GM12891 (cell line): ENCODE results near the gene AHDC1.

Experiments used
- PAX5 ChIP-seq: IDR thresholded peaks from 2 replicates; pipeline ENCODE4 v1.6.1; 2011; ENCODE audit warnings: low read length, moderate library complexity, mild to moderate bottlenecking; ENCODE audit not compliant: insufficient read depth, severe bottlenecking
- POLR2A ChIP-seq: IDR thresholded peaks from 2 replicates; pipeline ENCODE4 v1.6.1; 2011; ENCODE audit warnings: low read depth, low read length, control low read depth
- POLR2AphosphoS5 ChIP-seq: IDR thresholded peaks from 2 replicates; pipeline ENCODE4 v1.6.1; 2011; ENCODE audit warnings: low read depth, low read length, control low read depth
- TAF1 ChIP-seq: IDR thresholded peaks from 2 replicates; pipeline ENCODE4 v1.6.1; 2011; ENCODE audit warnings: low read depth, low read length, control low read depth

DNA sequence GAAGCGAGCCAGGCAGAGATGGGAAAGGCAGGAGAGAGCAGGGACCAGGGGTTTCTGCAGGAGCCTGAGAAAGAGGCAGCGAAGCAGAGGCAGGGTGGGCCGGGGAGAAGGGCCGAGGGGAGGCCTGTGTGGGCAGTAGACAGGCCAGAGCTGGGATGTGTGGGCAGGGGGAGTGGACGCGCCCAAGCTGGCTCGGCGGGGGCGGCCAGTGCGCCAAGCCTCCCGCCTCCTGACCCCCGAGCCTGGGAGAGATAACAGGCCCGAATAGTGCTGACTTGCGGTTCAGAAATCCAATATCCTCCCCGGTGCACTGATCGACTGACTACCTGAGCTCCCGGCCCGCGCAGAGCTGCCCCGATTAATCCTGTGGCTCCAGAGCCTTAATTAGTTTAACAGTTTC lies 41.9 kb downstream of the AHDC1 start:
- no peak for TF ChIP-seq POLR2AphosphoS5
- TF ChIP-seq POLR2A: no peak
- no peak for TF ChIP-seq TAF1
- no peak for TF ChIP-seq PAX5
